Measurements from ENCODE around the gene WWOX.

WWOX gene

GRCh38 chr16:78321620-78322360, 222.3 kb downstream of the WWOX start:
- Histone ChIP-seq H4K20me1 (ENCODE audit: insufficient read depth, low read length) (peaks cover 5% of the 10 kb centered on the region; the same call in 1 of the 2 replicates), H2AFZ (ENCODE audit: low read depth, low read length) (no peak overlapping the region), H3K4me2 (ENCODE audit: insufficient read depth, low read length) (no peak overlapping the region), H3K36me3 (ENCODE audit: insufficient read depth, low read length) (no peaks in the 10 kb centered on the region), H3K27ac (ENCODE audit: low read length) (no peak overlapping the region), H3K4me3 (ENCODE audit: low read depth in 1 of 2, low read length in 2 of 2) (no peak overlapping the region), H3K9ac (ENCODE audit: low read depth, low read length) (no peak overlapping the region), H3K79me2 (ENCODE audit: insufficient read depth, low read length) (no peaks in the 10 kb centered on the region), H3K4me1 (ENCODE audit: insufficient read depth, low read length) (no peaks in the 10 kb centered on the region), H3K9me3 (ENCODE audit: insufficient read depth, low read length, severe bottlenecking) (no peaks in the 10 kb centered on the region), H3K27me3 (ENCODE audit: insufficient read depth, low read length, poor library complexity) (no peaks in the 10 kb centered on the region)
- no peak for TF ChIP-seq EZH2 (IDR thresholded peaks at IDR 0.05; ENCODE audit: borderline replicate concordance, low read depth, low read length, severe bottlenecking)
- TF ChIP-seq CTCF (IDR thresholded peaks at IDR 0.05; ENCODE audit: borderline replicate concordance, extremely low read depth, low read length, poor library complexity, severe bottlenecking): no peak
- DNase-seq (no peak), ATAC-seq (ENCODE audit: insufficient read depth, low read depth) (no peak)

GRCh38 chr16:78323315-78323714, 223.9 kb downstream of the WWOX start:
- H3K36me3 ChIP-seq (ENCODE audit: insufficient read depth, low read length): no peaks in the 10 kb centered on the region

GRCh38 chr16:78324649-78325285, 225.3 kb downstream of the WWOX start:
- DNase-seq: no peak
- Histone ChIP-seq H2AFZ (ENCODE audit: low read depth, low read length) (no peak overlapping the region), H3K9me3 (ENCODE audit: insufficient read depth, low read length, severe bottlenecking) (no peaks in the 10 kb centered on the region), H3K79me2 (ENCODE audit: insufficient read depth, low read length) (no peaks in the 10 kb centered on the region), H3K27me3 (ENCODE audit: insufficient read depth, low read length, poor library complexity) (no peaks in the 10 kb centered on the region), H3K4me2 (ENCODE audit: insufficient read depth, low read length) (no peak overlapping the region), H3K4me1 (ENCODE audit: insufficient read depth, low read length) (no peaks in the 10 kb centered on the region), H3K36me3 (ENCODE audit: insufficient read depth, low read length) (no peaks in the 10 kb centered on the region), H3K9ac (ENCODE audit: low read depth, low read length) (no peak overlapping the region), H3K4me3 (ENCODE audit: low read depth in 1 of 2, low read length in 2 of 2) (no peak overlapping the region), H4K20me1 (ENCODE audit: insufficient read depth, low read length) (no peaks in the 10 kb centered on the region), H3K27ac (ENCODE audit: low read length) (no peak overlapping the region)
- no peak for ATAC-seq (ENCODE audit: insufficient read depth, low read depth)
- TF ChIP-seq EZH2 (IDR thresholded peaks at IDR 0.05; ENCODE audit: borderline replicate concordance, low read depth, low read length, severe bottlenecking): no peak

More at GRCh38 chr16:78323315-78323714, 223.9 kb downstream of the WWOX start:
- Histone ChIP-seq H3K79me2 (ENCODE audit: insufficient read depth, low read length) (no peaks in the 10 kb centered on the region), H3K27me3 (ENCODE audit: insufficient read depth, low read length, poor library complexity) (no peaks in the 10 kb centered on the region), H3K9me3 (ENCODE audit: insufficient read depth, low read length, severe bottlenecking) (no peaks in the 10 kb centered on the region), H3K27ac (ENCODE audit: low read length) (no peak overlapping the region), H3K4me3 (ENCODE audit: low read depth in 1 of 2, low read length in 2 of 2) (no peak overlapping the region), H3K9ac (ENCODE audit: low read depth, low read length) (no peak overlapping the region), H3K4me1 (ENCODE audit: insufficient read depth, low read length) (no peaks in the 10 kb centered on the region), H2AFZ (ENCODE audit: low read depth, low read length) (no peak overlapping the region), H4K20me1 (ENCODE audit: insufficient read depth, low read length) (no peaks in the 10 kb centered on the region), H3K4me2 (ENCODE audit: insufficient read depth, low read length) (no peak overlapping the region)
- no peak for DNase-seq
- no peak for TF ChIP-seq CTCF (IDR thresholded peaks at IDR 0.05; ENCODE audit: borderline replicate concordance, extremely low read depth, low read length, poor library complexity, severe bottlenecking)
- TF ChIP-seq EZH2 (IDR thresholded peaks at IDR 0.05; ENCODE audit: borderline replicate concordance, low read depth, low read length, severe bottlenecking): no peak
- no peak for ATAC-seq (ENCODE audit: insufficient read depth, low read depth)
